Urothelium cell line (cell line): ENCODE measurements around the gene UGT1A5.
"Not testable (repeated sequence)": the region's sequence is repeated elsewhere in the genome, so short reads cannot be mapped to it uniquely, and the experiment has no call there.

Experiments used
- DNase-seq: peaks from one replicate; pipeline ENCODE4 v3.0.0; 2011; ENCODE audit warnings: low spot score, mixed read lengths
- FAIRE-seq: peaks from 2 replicates; lab custom pipeline; 2011; peaks lifted over from hg19 to GRCh38; lab: Jason Lieb, UNC

Gene UGT1A5

DNA sequence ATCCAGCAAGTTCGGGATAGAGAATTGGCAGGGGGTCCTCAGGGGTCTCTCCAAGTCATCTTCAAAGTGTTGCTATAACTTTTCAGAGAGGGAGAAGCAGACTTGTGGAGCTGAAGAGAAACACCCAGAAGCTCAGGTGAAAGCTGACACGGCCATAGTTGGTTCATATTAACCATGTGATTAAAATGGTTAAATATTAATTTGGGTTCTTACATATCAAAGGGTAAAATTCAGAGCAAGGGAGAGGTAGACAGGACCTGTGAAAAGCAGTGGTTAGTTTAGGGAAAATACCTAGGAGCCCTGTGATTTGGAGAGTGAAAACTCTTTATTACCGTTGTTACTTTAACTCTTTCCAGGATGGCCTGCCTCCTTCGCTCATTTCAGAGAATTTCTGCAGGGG lies 20.1 kb upstream of the UGT1A5 start, which contains the start of gene UGT1A6:
Gene UGT1A6, plus strand, starts transcription at position 243 of the 400 bp plus-strand sequence. Its CDS starts 115 bp downstream, at position 358.
- FAIRE-seq, result no peak
- DNase-seq, result no peak

DNA sequence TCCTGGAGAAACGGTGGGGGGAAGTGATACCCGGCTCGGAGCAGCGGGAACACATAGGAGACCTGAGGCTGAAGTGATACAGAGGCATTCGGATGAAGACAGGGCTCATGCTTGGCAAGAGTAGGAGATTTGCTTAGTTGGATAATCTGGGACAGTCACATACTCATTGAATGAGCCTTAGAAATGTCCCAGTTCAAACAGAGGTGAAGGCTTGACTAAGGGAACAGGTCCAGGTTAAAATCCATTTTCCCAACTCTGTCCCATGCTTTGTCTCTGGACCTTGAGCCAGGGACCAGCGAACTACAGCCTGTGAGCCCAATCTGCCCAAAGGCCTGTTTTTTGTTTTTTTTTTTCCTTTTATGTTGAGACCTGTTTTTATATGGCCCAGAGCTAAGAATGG lies 18.7 kb upstream of the UGT1A5 start:
- FAIRE-seq (no peak), DNase-seq (no peak)

GRCh38 chr2:233698740-233699139 lies 14.0 kb upstream of the UGT1A5 start:
- DNase-seq, result no peak
- no peak for FAIRE-seq

GRCh38 chr2:233699424-233700027 lies 13.2 kb upstream of the UGT1A5 start:
- FAIRE-seq, result no peak
- no peak for DNase-seq

- no peak for DNase-seq
- FAIRE-seq, result no peak
Observed at GRCh38 chr2:233700028-233700635, 12.6 kb upstream of the UGT1A5 start.

- DNase-seq, FAIRE-seq: not testable (repeated sequence)
Observed at GRCh38 chr2:233700842-233701241, 11.9 kb upstream of the UGT1A5 start.

DNA sequence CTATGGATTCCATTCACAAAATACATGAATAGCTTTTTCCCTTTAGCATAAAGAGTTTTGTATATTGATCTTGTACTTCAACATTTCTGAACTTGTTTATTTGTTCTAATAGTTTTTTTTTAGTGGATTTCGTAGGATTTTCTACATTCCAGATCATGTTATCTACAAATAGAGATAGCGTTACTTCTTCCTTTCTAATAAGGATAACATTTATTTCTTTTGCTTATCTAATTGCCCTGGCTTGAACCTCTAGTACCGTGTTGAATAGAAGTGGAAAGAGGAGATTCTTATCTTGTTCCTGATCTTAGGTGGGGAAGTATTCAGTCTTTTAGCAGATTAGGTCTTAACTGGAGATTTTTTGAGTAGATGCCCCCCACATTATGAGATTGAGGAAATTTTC lies 10.5 kb upstream of the UGT1A5 start:
- no peak for DNase-seq
- no peak for FAIRE-seq

DNA sequence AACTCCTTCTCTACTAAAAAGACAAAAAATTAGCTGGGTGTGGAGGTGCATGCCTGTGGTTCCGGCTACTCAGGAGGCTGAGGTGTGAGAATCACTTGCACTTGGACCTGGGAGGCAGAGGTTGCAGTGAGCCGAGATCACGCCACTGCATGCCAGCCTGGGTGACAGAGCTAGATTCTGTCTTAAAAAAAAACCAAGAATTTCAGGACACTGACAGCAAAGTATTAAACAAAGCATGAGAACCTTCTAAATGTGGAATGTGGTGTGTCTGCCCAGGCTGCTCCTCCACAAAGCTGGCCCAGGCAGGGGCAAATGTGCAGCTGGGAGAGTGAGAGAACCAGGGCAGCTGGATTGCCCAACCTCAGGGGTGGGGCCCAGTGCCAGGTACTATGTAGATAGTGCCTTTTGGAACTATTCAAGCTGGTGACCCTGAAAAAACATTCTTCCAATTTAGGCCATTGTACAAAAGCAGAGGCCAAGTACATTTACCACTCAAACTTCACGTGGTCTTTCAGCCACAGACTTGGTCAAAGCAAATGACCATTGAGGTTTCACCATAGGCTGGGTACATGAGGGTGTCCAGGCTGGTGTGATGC lies 6.7 kb upstream of the UGT1A5 start:
- no peak for DNase-seq
- FAIRE-seq, result no peak

GRCh38 chr2:233706720-233707119 lies 6.0 kb upstream of the UGT1A5 start:
- FAIRE-seq, result no peak
- no peak for DNase-seq

- DNase-seq, result no peak
- FAIRE-seq, result no peak
Observed at GRCh38 chr2:233707940-233708644, 4.6 kb upstream of the UGT1A5 start.

GRCh38 chr2:233708942-233709341 lies 3.8 kb upstream of the UGT1A5 start:
- no peak for FAIRE-seq
- no peak for DNase-seq

GRCh38 chr2:233711312-233712008 lies 1.2 kb upstream of the UGT1A5 start:
- DNase-seq, result peak; percentile 75
- FAIRE-seq, result peak; percentile 20

GRCh38 chr2:233713262-233713615 lies 532 bp downstream of the UGT1A5 start:
- FAIRE-seq, result no peak
- DNase-seq, result no peak

- no peak for DNase-seq
- FAIRE-seq, result no peak
Observed at GRCh38 chr2:233714121-233714520, 1.4 kb downstream of the UGT1A5 start.

DNA sequence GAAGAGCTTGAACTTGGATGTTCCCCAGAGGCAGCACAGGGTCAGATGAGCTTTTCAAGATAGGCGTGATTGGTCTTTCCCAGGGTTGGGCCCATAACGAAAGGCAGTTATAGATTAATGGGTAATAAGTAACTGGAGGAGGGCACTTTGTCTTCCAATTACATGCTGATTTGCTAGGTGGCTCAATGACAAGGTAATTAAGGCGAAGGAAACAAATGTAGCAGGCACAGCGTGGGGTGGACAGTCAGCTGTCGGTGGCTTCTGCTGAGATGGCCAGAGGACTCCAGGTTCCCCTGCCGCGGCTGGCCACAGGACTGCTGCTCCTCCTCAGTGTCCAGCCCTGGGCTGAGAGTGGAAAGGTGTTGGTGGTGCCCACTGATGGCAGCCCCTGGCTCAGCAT lies 5.8 kb downstream of the UGT1A5 start, which contains the start of gene UGT1A4:
Gene UGT1A4, plus strand, starts transcription at position 185 of the 400 bp plus-strand sequence. Its CDS starts 85 bp downstream, at position 270.
- DNase-seq (no peak), FAIRE-seq (no peak)

- no peak for DNase-seq
- no peak for FAIRE-seq
Observed at GRCh38 chr2:233728723-233729301, 16.1 kb downstream of the UGT1A5 start, which contains the start of gene UGT1A3. Gene UGT1A3 (plus strand): TSS chr2:233729042. CDS start chr2:233729127, 85 bp downstream.

DNA sequence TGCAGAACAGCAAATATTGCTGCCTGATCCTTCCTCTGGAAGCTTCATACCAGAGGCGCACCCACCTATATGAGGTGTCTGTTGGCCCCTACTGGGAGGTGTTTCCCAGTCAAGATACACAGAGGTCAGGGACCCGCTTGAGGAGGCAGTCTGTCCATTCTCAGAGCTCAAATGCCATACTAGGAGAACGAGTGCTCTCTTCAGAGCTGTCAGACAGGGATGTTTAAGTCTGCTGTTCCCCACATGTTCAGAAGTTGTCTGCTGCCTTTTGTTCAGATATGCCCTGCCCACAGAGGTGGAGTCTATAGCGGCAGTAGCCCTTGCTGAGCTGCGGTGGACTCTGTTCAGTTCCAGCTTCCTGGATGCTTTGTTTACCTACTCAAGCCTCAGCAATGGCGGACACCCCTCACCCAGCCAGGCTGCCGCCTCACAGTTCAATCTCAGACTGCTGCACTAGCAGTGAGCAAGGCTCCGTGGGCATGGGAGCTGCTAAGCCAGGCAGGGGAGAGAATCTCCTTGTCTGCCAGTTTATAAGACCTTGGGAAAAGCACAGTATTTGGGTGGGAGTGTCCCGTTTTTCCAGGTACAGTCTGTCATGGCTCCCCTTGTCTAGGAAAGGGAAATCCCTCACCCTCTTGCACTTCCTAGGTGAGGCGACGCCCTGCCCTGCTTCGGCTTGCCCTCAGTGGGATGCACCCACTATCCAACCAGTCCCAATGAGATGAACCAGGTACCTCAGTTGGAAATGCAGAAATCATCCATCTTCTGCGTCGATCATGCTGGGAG lies 24.4 kb downstream of the UGT1A5 start:
- not testable (repeated sequence) for FAIRE-seq, DNase-seq

DNA sequence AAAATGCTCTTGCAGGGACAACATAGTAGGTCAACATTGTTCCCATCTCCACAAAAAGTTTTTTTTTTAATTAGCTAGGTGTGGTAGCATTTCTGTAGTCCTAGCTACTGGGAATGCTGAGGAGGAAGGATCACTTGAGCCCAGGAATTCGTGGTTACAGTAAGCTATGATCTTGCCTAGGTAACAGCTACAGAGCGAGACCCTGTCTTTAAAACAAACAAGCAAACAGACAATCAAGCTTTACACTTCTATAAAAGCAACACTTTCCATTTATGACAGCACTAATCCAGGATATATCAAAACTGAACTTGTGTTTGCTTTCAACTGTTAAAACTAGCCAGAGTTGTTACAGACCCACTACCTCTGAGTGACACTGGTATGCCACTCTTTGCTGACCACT lies 28.2 kb downstream of the UGT1A5 start:
- no peak for DNase-seq
- no peak for FAIRE-seq

DNA sequence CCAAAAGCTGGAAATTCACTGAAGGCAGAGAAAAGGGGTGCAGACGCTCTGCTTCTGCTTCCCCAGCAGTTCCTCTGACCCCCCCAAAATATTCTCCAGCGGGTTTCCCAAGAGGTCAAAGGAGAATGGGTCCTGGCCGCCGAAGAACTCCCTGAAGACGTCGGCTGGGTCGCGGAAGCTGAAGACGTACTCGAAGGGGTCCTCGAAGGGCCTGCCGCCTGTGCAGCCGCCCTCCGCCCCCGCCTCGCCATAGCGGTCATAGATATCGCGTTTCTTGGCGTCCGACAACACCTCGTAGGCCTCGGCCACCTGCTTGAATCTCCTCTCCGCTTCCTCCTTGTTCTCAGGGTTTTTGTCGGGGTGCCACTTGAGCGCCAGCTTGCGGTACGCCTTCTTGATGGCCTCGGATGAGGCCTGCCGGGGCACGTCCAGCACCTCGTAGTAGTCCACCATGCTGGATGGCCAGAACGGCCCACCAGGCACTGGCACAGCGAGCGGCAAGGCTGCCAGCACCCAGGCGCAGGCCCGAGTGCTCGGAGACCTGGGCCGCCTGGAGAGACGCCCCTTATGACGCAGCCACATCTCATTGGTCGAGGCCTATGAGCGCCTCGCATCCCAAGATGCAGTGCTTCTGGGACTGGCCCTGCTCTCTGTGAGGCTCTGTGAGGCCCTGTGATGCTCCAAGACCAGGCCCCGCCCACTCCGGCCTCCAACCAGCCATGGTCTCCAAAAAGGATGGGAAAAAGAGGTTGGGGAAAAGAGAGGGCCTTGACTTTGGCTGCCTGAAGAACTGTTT lies 31.0 kb downstream of the UGT1A5 start:
- FAIRE-seq (no peak), DNase-seq (no peak)
